ENCODE results near the gene GTF2F1. TPM values are rescaled to one million over a fixed set of nuclear protein-coding genes. Genes with fewer than 3 reads are reported as not detected.
"Not testable (repeated sequence)": the region's sequence is repeated elsewhere in the genome, so short reads cannot be mapped to it uniquely, and the experiment has no call there.

Gene GTF2F1
- total and polyA plus RNA-seq, 8 donors: 28.3 to 49.3 (median 35.9) TPM

GRCh38 chr19:6433663-6434062 is 40.7 kb upstream of the GTF2F1 start, which contains the start of gene SLC25A41:
Gene SLC25A41 (minus strand): TSS chr19:6433763. CDS start chr19:6433693, 70 bp downstream.
- intact Hi-C loops (cut with DNase I): no loop called here
- no peaks in the 10 kb centered on the region for H3K4me1 ChIP-seq

GRCh38 chr19:6433165-6433564 is 40.2 kb upstream of the GTF2F1 start:
- WGBS, 2 donors: 88 to 93% methylated on average over 11 of the region's 11 CpGs
- no peaks in the 10 kb centered on the region for H3K4me1 ChIP-seq
- no peak for FAIRE-seq

More at GRCh38 chr19:6433663-6434062, 40.7 kb upstream of the GTF2F1 start, which contains the start of gene SLC25A41:
- FAIRE-seq (no peak), DNase-seq (no peak), ATAC-seq (no peak)
- TF ChIP-seq CTCF (IDR thresholded peaks at IDR 0.05): no peak
- Histone ChIP-seq H3K4me3 (no peak within 1 kb of the TSS), H3K9me3 (no peaks in the 10 kb centered on the region), H3K36me3 (no peaks in the 10 kb centered on the region), H3K27me3 (no peaks in the 10 kb centered on the region), H3K27ac (no peak within 1 kb of the TSS)
- 85 to 96% methylated on average over 10 of the region's 10 CpGs for WGBS, 2 donors

GRCh38 chr19:6431891-6432290 is 38.9 kb upstream of the GTF2F1 start:
- WGBS, 2 donors: 86 to 87% methylated on average over 11 of the region's 11 CpGs
- DNase-seq (no peak), ATAC-seq (no peak), FAIRE-seq (no peak)
- H3K27ac ChIP-seq: no peak overlapping the region
- TF ChIP-seq CTCF (IDR thresholded peaks at IDR 0.05): no peak
- H3K9me3 ChIP-seq: no peaks in the 10 kb centered on the region
- no peaks in the 10 kb centered on the region for H3K36me3 ChIP-seq
- no peaks in the 10 kb centered on the region for H3K27me3 ChIP-seq
- no peak overlapping the region for H3K4me3 ChIP-seq
- intact Hi-C loops (cut with DNase I): no loop called here
- no peaks in the 10 kb centered on the region for H3K4me1 ChIP-seq

More at GRCh38 chr19:6433165-6433564, 40.2 kb upstream of the GTF2F1 start:
- H3K27me3 ChIP-seq: no peaks in the 10 kb centered on the region
- TF ChIP-seq CTCF (IDR thresholded peaks at IDR 0.05): no peak
- DNase-seq: no peak
- no peaks in the 10 kb centered on the region for H3K36me3 ChIP-seq
- no peak overlapping the region for H3K27ac ChIP-seq
- ATAC-seq: no peak
- H3K4me3 ChIP-seq: no peak overlapping the region
- intact Hi-C loops (cut with DNase I): no loop called here
- no peaks in the 10 kb centered on the region for H3K9me3 ChIP-seq

- intact Hi-C loops (cut with DNase I): no loop called here
- 51 to 58% methylated on average over 18 to 20 of the region's 20 CpGs for WGBS, 2 donors
- no peaks in the 10 kb centered on the region for H3K4me1 ChIP-seq
- no peak for TF ChIP-seq CTCF (IDR thresholded peaks at IDR 0.05)
- no peaks in the 10 kb centered on the region for H3K36me3 ChIP-seq
- no peaks in the 10 kb centered on the region for H3K9me3 ChIP-seq
- H3K27ac ChIP-seq: no peak overlapping the region
- ATAC-seq (no peak), FAIRE-seq (no peak), DNase-seq (no peak)
- H3K4me3 ChIP-seq: no peak overlapping the region
- no peaks in the 10 kb centered on the region for H3K27me3 ChIP-seq
Observed at GRCh38 chr19:6429419-6430221, 36.7 kb upstream of the GTF2F1 start.

- intact Hi-C loops (cut with DNase I); H3K27ac ChIP-seq; H3K4me1 ChIP-seq; H3K9me3 ChIP-seq; H3K36me3 ChIP-seq; H3K27me3 ChIP-seq; ATAC-seq; H3K4me3 ChIP-seq; DNase-seq: not testable (repeated sequence)
- peak; percentile 99 for FAIRE-seq
- 82 to 86% methylated on average over 2 of the region's 2 CpGs for WGBS, 2 donors
Observed at GRCh38 chr19:6428692-6429418, 35.9 kb upstream of the GTF2F1 start.
